GM18861 (cell line): ENCODE measurements around the gene BMP8B.
"Not testable (repeated sequence)": the region's sequence is repeated elsewhere in the genome, so short reads cannot be mapped to it uniquely, and the experiment has no call there.

ENCODE experiments used
- ATAC-seq: cut with Tn5 transposase; IDR thresholded peaks from one replicate; pipeline ENCODE4 v1.9.1; 2021; ENCODE audit not compliant: unreplicated experiment

The BMP8B gene

DNA sequence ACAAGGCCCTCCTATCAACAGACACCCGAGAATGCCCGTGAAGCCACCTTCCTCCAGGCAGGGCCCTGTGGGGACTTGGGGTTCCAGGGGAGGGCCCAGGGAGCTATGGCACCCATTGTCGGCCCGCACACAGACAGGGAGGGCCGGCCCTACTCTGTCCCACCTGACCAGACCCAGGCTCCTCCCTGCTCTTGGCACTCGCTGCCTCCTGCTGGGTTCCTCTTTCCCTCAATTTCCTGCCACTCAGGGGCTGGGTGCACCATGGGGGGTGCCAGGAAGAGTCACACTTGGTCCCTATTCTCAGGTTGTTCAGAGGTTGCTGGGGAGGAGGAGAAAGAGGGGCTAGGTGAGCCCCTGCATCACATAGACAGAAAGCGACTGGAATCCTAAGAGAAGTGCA is 9.5 kb downstream of the BMP8B start:
- ATAC-seq = no peak

GRCh38 chr1:39778463-39779099 is 10.1 kb downstream of the BMP8B start:
- ATAC-seq = not testable (repeated sequence)

GRCh38 chr1:39777896-39778295 is 10.8 kb downstream of the BMP8B start:
- not testable (repeated sequence) for ATAC-seq

DNA sequence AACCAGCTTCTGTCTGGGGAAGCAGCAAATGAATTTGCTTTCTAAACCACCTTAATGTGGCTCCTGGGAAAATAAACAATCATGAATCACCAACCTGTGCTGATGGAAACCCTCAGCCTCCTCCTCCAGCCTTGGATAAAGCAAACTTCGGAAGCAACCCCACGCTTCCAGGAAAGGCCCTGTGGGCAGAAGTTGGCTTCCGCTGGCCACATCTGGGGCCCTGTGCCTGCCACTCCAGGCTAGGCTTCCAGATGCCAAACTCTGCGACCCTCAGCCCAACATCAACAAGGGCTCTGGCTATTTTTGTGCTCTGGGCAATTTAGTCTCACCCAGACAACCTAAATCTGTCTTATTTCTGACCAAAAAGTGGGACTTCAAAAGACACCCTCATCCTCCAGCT is 11.4 kb downstream of the BMP8B start:
- no peak for ATAC-seq

DNA sequence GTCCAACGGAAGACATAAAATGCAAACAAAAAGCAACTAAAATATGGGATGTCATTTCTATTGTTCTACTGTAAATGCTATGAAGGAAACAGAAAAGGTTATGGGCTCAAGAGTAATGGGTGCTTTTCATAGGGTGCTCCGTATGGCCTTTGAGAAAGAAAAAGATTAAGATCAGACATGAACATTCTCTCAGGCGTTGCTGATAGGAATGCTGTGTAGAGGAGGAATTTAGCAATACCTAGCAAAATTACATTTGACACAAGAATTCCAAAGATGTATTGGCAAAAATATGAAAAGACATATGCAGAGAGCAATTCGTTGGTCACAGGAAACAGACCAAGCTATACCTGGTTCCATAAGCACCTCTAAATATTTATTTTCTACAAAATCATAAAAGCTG is 11.8 kb downstream of the BMP8B start:
- no peak for ATAC-seq

DNA sequence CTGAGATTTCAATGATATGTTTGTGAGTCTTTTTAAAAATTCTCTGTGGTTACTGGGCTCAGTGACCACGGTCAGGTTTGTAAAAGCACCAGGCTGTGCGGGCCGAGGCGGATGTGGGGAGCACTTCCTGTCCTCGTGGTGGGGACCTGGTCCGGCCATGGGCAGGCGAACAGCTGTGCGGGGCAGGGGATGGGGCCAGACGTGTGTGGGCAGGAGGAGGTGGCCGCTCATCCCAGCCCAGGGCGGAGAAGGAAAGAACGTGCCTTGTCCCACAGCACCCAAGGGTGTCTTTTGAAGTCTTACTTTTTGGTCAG is 12.3 kb downstream of the BMP8B start:
- no peak for ATAC-seq

DNA sequence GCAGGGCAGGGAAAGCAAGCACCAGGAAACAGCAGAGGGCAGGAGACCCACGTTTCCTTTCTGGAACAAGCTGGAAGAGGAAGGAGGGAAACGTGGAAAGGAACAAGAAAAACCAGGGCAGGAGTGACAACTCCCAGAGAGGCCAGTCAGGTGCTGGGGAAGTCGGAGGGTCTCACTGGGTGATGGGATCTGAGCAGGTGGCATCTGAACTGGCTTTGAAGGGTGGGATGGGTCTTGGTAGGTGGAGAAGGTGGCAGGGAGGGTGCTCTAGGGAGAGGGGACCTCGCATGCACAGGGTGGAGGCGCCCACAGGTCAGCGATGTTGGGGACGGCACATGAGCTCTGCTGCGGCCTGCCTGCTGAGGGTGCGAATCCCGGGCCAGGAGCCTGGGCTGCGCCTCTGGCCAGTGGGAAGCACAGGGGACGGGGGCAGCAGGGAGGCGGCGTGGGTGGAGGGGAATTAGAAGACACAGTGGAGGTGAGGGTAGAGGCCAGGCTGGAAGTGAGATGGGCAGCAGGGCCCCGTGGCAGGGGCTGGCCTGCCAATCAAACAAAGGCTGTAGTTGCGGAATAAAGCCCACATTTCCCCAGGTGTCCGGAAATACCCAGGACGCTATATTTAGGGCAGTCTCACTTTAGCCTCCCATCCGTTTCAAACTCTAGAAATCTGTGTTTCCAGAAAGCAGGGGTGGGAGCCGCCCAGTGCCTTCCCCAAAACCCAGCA is 12.8 kb downstream of the BMP8B start:
- not testable (repeated sequence) for ATAC-seq

- not testable (repeated sequence) for ATAC-seq
These were observed 13.5 kb downstream of the BMP8B start for GRCh38 chr1:39775141-39775540.

- ATAC-seq = not testable (repeated sequence)
These were observed 15.2 kb downstream of the BMP8B start for GRCh38 chr1:39773369-39773979.

GRCh38 chr1:39771022-39771532 is 17.6 kb downstream of the BMP8B start, which contains the start of gene OXCT2:
Gene OXCT2 (minus strand): TSS chr1:39771348. CDS start chr1:39771255, 93 bp downstream.
- ATAC-seq = not testable (repeated sequence)

DNA sequence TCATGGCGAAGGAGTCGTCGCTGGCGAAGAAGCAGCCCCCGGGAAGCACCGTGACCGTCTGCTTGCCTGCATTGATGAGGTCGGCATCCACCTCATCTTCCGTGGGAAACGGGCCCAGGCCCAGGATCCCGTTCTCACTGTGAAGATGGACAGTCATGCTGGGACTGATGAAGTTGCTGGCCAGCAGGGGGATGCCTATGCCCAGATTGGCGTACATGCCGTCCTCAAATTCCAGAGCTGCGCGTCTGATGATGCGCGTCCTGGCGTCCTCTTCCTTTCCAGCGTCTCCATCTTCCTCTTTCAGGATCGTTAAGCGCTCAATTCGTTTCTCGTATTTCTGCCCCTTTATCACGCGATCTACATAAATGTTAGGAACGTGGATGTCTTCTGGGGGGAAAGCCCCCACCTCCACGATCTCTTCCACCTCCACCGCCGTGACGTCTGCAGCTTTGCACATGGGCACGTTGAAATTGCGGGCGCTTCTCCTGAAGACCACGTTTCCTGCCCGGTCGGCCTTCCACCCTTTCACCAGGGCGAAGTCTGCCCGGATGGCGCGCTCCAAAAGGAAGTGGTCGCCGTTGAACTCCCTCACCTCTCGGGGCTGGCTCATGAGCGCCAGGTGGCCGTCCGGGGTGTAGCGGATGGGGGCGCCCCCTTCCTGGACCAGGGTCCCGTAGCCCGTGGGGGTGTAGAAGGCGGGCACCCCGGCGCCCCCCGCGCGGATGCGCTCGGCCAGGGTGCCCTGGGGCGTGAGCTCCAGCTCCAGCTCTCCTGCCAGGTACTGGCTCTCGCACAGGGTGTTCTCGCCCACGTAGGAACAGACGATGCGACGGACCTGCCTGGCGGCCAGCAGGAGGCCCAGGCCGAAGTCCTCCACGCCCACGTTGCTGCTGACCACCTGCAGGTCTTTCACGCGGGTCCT is 18.3 kb downstream of the BMP8B start:
- ATAC-seq = not testable (repeated sequence)

DNA sequence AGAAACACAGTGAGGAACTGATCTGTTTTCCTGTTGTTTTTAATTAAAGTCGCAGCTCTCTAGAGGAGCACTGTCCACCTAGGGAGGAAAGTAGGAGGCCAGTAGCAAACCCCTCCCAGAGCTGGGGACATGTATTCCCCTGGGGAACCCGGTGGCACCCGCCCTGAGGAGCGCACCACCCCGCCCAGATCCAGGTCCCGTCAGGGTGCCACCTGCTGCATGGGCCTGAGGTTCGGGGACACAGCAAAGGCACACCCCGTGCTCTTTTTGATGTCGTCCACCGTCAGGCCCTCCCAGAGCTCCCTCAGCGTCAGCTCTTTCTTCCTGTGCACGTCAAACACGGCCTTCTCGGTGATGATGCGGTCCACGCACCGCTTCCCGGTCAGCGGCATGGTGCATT is 19.2 kb downstream of the BMP8B start:
- not testable (repeated sequence) for ATAC-seq

DNA sequence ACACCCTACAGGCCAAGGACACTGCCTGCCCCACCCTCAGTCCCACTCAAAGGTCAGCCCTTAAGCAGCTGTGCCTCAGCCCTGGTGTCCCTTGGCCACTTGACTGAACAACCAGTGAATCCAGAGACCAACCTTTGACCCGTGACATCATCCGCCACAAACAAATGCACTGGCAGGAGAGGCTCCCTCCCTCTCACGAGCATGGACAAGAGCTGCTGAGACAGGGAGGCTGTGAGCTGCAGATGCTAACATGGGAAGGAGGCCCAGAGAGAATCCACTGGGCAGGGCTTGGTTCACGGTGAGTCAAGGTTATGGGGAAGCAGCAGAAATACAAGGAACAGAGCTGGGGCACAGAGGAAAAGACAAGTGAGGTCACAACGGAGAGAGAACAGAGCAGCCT is 22.2 kb downstream of the BMP8B start:
- not testable (repeated sequence) for ATAC-seq

DNA sequence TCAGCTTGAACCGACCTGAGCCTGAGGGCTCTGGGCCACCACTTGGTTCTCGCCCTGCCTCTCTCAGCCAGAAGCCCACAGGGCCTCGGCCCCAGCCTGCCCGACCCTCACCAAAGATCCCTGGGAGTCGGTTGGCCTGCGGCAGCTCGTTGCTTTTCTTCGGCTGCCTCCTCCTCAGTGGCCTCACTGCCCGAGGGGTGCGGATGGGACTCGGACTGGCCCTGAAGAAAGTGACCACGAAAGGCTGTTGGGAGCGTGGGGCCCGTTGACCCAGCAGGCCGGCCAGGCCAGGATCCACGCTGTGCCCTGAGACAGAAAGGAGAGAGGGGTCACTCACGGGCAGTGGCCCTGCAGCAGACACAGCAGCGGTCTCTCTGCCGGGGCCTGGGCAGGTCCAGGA is 24.2 kb downstream of the BMP8B start:
- not testable (repeated sequence) for ATAC-seq

DNA sequence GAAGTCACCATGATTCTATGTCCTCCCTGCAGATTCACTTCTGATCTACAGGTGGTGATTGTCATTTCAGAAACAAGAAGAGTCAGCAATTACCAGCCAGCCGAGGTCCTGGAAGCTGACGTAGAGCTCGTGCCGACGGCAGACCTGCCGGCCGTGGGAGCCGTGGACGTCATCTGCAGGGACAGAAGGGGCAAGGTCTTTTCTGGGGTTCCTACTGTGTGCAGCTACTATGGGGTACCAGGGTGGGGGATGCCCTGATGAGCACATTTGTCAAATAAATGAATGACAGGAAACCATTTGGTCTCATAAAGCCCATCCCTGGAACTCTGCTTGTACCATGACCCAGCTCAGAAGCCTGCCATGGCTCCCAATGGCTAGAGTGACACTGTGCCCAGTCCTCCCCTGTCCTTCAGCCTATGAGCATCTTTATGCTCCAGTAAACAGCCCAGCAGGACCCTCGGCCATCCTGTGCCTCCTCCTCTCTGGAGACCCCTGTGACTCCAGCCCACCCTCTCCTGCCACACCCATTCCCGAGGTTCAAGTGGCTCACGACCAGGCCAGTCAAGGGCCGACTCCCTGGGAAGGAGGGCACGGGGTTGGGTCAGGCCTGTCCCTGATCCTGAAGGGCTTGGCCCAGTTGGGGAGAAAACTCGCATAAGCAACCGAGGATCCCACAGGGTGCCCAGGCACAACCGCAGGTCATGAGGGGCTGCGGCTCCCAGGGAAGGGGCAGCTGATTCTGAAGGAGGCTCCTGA is 24.9 kb downstream of the BMP8B start:
- ATAC-seq = not testable (repeated sequence)

DNA sequence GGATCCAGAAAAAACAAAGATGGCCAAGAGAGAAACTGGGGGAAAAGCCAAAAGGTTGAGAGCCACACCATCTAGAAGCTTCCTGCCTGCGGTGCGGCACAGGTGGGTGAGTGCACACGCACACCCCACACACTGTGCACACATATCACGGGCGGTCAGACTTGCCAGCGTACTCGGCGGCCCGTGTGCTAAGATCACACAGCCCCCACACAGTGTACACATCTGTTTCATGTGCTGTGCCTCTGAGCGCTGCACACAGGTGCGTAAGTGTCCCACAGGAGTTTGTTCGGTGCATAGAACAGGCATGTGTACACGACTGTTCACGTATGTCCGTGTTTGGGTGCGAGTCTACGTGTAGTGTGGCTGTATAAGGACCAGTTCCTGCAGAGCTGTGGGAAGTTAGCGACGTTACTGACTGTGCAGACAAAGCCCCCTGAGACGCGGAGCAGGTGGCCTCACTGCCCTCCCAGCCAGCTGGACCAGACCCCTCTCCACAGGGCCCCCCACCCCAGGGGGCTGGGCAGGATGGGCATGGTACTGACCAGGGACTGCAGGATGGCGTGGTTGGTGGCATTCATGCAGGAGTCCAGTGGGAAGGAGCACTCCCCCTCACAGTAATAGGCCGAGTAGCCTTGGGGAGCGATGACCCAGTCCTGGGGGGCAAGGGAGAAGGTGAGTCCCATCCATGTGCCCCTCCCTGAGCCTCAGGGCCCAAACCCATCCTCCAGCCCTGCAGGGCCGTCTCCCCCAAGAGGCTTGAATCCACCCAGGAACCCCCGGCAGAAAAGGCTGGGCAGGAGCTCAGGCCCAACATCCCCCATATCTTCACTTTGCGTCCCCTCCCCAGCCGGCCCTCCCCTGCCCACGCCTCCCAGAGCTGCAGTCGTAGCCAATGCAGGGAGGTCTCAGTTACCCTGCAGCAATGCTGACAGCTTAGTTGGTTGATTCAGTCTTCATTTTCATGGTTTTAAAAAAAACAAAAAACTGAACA is 25.8 kb downstream of the BMP8B start:
- ATAC-seq = no peak

DNA sequence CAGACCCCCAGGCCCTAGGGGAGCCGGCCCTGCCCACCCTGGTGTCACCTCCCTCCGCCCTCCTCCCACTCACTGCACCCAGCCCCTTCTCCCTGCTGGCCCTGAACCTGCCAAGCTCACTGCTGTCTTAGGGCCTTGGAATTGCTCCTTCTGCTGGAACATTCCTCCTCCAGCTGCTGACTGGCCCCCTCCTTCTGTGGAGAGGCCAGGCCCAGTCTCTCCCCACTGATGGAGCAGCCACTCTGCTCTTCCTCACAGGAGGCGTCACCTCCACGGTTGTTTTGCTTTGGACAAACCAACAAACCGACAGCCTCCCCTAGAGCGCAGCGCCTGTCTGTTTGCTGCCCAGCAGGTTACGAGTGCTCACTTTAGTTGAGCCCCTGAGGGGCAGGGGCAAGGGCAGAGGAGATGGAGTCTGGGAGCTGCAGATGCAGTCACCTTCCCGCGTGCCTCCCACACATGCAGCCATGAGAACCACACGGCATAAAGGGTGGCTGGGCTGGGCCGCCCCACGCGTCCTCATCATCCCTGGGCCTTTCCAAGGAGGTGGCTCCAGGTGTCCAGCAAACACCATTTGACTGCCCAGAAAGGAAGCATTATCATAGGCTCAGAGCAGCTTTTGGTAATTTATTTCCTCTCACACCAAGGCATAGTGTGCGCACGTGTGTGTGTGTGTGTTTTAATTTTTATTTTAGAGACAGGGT is 27.0 kb downstream of the BMP8B start:
- no peak for ATAC-seq

DNA sequence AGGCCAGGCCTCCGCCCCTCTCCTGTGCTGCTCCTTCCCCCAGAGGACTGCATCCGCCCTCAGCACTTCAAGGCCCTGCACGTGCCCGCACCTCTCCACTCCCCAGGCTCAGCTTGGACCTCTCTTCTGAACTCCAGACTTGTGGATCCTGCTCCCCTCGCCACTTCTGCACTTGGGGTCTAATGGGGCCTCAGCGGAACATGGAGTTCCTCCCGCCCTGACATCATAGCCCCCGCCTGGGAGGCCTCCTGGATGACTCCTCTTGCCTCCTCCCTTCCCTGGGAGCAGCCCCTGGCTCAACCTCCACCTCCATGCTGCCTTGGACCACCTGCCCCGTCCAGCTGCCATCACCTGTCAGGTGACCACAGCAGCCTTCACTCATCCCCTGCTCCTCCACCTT is 27.6 kb downstream of the BMP8B start:
- ATAC-seq = no peak
